Measurements from ENCODE around the gene ERGIC1.

Gene ERGIC1

GRCh38 chr5:172956228-172956627, 122.2 kb downstream of the ERGIC1 start:
- H3K4me3 ChIP-seq (ENCODE audit: low read length): no peak overlapping the region
- H3K9me3 ChIP-seq (ENCODE audit: control insufficient read depth, insufficient read depth, low read length): no peaks in the 10 kb centered on the region
- TF ChIP-seq EZH2phosphoT487 (IDR thresholded peaks at IDR 0.05; ENCODE audit: borderline replicate concordance, low read length) (no peak), CTCF (IDR thresholded peaks at IDR 0.05; ENCODE audit: low read depth, low read length, poor library complexity, severe bottlenecking) (no peak)
- H3K4me1 ChIP-seq (ENCODE audit: control insufficient read depth, low read length): peaks cover 13% of the 10 kb centered on the region
- H3K79me2 ChIP-seq (ENCODE audit: control insufficient read depth, low read length): peaks cover 16% of the 10 kb centered on the region
- peaks cover 3% of the 10 kb centered on the region; the same call in 1 of the 2 replicates for H3K27me3 ChIP-seq (ENCODE audit: control insufficient read depth, low read length)
- H3K27ac ChIP-seq (ENCODE audit: low read depth, low read length): no peak overlapping the region
- no peaks in the 10 kb centered on the region for H3F3A ChIP-seq (ENCODE audit: control insufficient read depth, insufficient read depth)
- H3K36me3 ChIP-seq (ENCODE audit: control insufficient read depth, low read length): no peaks in the 10 kb centered on the region
- no peak overlapping the region for H3K4me2 ChIP-seq (ENCODE audit: low read length)
- no peaks in the 10 kb centered on the region for H3K9me2 ChIP-seq (replicated peaks; ENCODE audit: control insufficient read depth, low read length)
- H4K20me1 ChIP-seq (ENCODE audit: control insufficient read depth, insufficient read depth, low read depth, low read length): no peaks in the 10 kb centered on the region

- TF ChIP-seq CTCF (IDR thresholded peaks at IDR 0.05; ENCODE audit: low read depth, low read length, poor library complexity, severe bottlenecking): no peak
- TF ChIP-seq EZH2phosphoT487 (IDR thresholded peaks at IDR 0.05; ENCODE audit: borderline replicate concordance, low read length): no peak
- Histone ChIP-seq H4K20me1 (ENCODE audit: control insufficient read depth, insufficient read depth, low read depth, low read length) (no peaks in the 10 kb centered on the region), H3K4me3 (ENCODE audit: low read length) (no peak overlapping the region), H3F3A (ENCODE audit: control insufficient read depth, insufficient read depth) (no peaks in the 10 kb centered on the region), H3K79me2 (ENCODE audit: control insufficient read depth, low read length) (peaks cover 19% of the 10 kb centered on the region), H3K4me1 (ENCODE audit: control insufficient read depth, low read length) (peaks cover 13% of the 10 kb centered on the region), H3K27ac (ENCODE audit: low read depth, low read length) (no peak overlapping the region), H3K9me2 (replicated peaks; ENCODE audit: control insufficient read depth, low read length) (no peaks in the 10 kb centered on the region), H3K27me3 (ENCODE audit: control insufficient read depth, low read length) (peaks cover 3% of the 10 kb centered on the region; the same call in 1 of the 2 replicates), H3K9me3 (ENCODE audit: control insufficient read depth, insufficient read depth, low read length) (no peaks in the 10 kb centered on the region), H3K36me3 (ENCODE audit: control insufficient read depth, low read length) (peaks cover 3% of the 10 kb centered on the region; the same call in 1 of the 2 replicates), H3K4me2 (ENCODE audit: low read length) (no peak overlapping the region)
These were observed 122.9 kb downstream of the ERGIC1 start for GRCh38 chr5:172956936-172957335.

- TF ChIP-seq CTCF (IDR thresholded peaks at IDR 0.05; ENCODE audit: low read depth, low read length, poor library complexity, severe bottlenecking) (no peak), EZH2phosphoT487 (IDR thresholded peaks at IDR 0.05; ENCODE audit: borderline replicate concordance, low read length) (no peak)
- H3K4me3 ChIP-seq (ENCODE audit: low read length): no peak overlapping the region
- peaks cover 13% of the 10 kb centered on the region for H3K4me1 ChIP-seq (ENCODE audit: control insufficient read depth, low read length)
- no peaks in the 10 kb centered on the region for H3K9me3 ChIP-seq (ENCODE audit: control insufficient read depth, insufficient read depth, low read length)
- peaks cover 19% of the 10 kb centered on the region for H3K79me2 ChIP-seq (ENCODE audit: control insufficient read depth, low read length)
- H3F3A ChIP-seq (ENCODE audit: control insufficient read depth, insufficient read depth): no peaks in the 10 kb centered on the region
- H3K36me3 ChIP-seq (ENCODE audit: control insufficient read depth, low read length): peaks cover 3% of the 10 kb centered on the region; the same call in 1 of the 2 replicates
- no peak overlapping the region for H3K4me2 ChIP-seq (ENCODE audit: low read length)
- no peak overlapping the region for H3K27ac ChIP-seq (ENCODE audit: low read depth, low read length)
- H3K27me3 ChIP-seq (ENCODE audit: control insufficient read depth, low read length): peaks cover 3% of the 10 kb centered on the region; the same call in 1 of the 2 replicates
- H4K20me1 ChIP-seq (ENCODE audit: control insufficient read depth, insufficient read depth, low read depth, low read length): no peaks in the 10 kb centered on the region
- H3K9me2 ChIP-seq (replicated peaks; ENCODE audit: control insufficient read depth, low read length): no peaks in the 10 kb centered on the region
These were observed 123.4 kb downstream of the ERGIC1 start for GRCh38 chr5:172957458-172957857.
